HG02973 (cell line): ENCODE measurements around the gene STIM1.
A peak's percentile ranks its signal among the peaks of the same experiment; 100 is the strongest.
"Not testable (repeated sequence)": the region's sequence is repeated elsewhere in the genome, so short reads cannot be mapped to it uniquely, and the experiment has no call there.

ENCODE experiments used
- ATAC-seq: cut with Tn5 transposase; IDR thresholded peaks from one replicate; pipeline ENCODE4 v1.9.1; 2021; ENCODE audit warnings: moderate library complexity; ENCODE audit not compliant: unreplicated experiment

The STIM1 gene

GRCh38 chr11:4093519-4094347 lies 238.3 kb downstream of the STIM1 start:
- ATAC-seq, result peak; percentile 6

- peak; percentile 88 for ATAC-seq
Measured at GRCh38 chr11:4094348-4095291, 239.2 kb downstream of the STIM1 start, which contains the start of gene RRM1. RRM1 (plus strand) TSS chr11:4094799; CDS start chr11:4095013, 214 bp downstream.

DNA sequence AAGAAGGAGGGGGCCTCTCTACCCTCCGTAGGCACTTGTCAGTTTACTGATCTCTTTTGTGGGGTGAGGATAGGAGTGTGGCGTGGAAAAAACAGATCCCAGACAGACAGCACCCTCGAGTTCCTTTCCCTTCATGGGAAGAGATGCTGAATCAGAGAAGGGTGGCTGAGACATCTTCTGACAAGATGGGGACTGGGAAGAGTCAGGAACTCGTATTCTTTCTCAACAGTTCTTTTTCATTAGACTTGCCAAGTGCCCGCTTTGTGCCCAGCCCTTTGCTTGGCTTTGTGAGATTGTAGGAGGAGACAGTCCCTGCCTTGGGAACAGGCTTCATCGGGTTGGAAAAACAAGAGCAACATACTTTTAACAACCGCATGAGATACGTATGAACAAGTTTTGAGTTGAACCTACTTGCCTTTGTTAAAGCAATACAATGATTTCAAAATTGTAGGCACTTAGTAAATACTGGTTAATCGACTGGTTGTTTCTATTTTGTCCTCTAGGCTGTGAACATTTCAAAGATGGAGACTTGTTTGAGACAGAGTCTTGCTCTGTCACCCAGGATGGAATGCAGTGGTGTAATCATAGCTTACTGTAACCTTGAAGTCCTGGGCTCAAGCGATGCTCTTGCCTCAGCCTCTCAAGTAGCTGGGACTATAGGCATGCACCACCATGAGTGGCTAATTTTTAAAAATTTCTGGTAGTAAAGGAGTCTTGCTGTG lies 240.2 kb downstream of the STIM1 start:
- no peak for ATAC-seq

GRCh38 chr11:4098026-4098621 lies 242.7 kb downstream of the STIM1 start:
- no peak for ATAC-seq

- ATAC-seq, result no peak
Measured at GRCh38 chr11:4102711-4103110, 247.2 kb downstream of the STIM1 start.

- no peak for ATAC-seq
Measured at GRCh38 chr11:4103269-4103668, 247.8 kb downstream of the STIM1 start.

DNA sequence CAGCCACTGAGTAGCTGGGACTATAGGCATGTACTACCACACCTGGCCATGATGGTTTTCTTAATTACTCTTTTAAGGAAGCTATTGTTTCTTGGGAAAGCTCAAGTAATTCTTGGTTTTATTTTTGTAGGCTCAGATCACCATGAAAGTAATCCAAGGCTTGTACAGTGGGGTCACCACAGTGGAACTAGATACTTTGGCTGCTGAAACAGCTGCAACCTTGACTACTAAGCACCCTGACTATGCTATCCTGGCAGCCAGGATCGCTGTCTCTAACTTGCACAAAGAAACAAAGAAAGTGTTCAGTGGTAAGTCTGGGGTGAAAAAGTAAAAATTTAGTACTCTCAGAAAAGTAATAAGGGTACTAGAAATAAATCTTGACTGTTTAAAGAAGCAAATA lies 250.5 kb downstream of the STIM1 start:
- no peak for ATAC-seq

DNA sequence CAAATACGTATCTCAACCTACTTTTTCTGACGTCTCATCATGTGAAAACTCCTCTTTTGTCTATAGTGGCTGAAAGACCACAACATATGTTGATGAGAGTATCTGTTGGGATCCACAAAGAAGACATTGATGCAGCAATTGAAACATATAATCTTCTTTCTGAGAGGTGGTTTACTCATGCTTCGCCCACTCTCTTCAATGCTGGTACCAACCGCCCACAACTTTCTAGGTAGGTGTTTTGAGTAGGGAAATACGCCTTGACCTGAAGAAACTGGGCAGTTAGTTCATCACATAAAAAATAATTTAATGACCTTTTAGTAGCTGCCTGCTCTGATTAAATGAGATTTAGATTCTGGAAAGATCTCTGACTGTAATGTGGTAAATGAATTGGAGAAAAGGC lies 256.4 kb downstream of the STIM1 start:
- ATAC-seq, result no peak

DNA sequence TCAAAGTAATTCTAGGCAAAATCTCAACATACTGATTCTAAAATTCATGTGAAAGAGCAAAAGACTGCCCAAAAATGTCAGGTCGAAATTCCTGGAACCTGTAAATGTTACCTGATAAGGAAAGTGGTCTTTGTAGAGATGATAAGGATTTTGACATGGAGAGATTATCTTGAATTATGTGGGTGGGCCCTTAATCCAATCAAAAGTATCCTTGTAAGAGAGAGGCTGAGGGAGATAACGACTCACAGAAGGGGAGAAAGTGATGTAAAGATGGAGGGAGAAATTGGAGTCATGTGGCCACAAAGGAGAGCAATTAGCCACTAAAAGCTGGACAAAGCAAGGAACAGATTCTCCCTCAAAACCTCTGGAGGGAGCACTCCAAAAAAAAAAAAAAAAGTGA lies 259.7 kb downstream of the STIM1 start:
- ATAC-seq, result no peak

- no peak for ATAC-seq
Measured at GRCh38 chr11:4118107-4118506, 262.6 kb downstream of the STIM1 start.

DNA sequence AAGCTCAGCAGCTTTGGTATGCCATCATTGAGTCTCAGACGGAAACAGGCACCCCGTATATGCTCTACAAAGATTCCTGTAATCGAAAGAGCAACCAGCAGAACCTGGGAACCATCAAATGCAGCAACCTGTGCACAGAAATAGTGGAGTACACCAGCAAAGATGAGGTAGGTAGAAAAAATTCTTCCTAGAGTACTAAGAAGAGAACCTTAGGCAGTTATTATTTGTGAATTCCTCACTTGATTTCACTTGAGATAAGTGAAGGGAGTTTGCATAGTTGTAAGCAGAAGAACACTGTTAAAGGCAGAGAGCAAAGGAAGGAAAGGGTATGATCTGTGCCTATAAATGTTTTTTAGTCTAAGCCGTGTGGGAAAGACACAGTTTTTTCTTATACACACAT lies 267.8 kb downstream of the STIM1 start:
- no peak for ATAC-seq

DNA sequence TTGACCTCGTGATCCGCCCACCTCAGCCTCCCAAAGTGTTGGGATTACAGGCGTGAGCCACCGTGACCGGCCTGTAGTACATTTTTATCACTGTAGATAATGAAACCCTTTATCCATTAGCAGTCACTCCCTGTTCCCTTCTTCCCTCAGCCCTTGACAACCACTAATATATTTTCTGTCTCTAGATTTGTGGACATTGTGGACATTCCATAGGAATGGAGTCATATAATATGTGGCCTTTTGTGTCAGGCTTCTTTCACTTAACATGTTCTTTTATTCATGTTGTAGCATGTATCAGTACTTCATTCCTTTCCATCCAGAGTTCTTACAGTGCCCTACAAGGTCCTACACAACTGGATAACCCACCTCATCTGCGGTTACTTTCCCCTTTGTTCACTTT lies 269.7 kb downstream of the STIM1 start:
- ATAC-seq, result no peak

- no peak for ATAC-seq
Measured at GRCh38 chr11:4127357-4127756, 271.9 kb downstream of the STIM1 start.

DNA sequence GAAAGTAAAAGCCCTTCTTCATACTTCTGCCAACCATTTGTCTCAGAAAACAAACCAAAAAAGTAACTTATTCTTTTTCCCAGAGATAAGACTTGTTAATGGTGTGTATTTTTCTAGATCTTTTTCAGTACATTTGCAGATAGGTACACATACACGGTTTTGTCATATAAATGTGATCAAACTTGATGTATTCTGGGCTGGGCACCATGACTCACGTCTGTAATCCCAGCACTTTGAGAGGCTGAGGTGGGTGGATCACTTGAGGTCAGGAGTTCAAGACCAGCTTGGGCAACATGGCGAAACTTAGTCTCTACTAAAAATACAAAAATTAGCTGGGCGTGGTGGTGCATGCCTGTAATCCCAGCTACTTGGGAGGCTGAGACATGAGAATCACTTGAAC lies 274.8 kb downstream of the STIM1 start:
- not testable (repeated sequence) for ATAC-seq

DNA sequence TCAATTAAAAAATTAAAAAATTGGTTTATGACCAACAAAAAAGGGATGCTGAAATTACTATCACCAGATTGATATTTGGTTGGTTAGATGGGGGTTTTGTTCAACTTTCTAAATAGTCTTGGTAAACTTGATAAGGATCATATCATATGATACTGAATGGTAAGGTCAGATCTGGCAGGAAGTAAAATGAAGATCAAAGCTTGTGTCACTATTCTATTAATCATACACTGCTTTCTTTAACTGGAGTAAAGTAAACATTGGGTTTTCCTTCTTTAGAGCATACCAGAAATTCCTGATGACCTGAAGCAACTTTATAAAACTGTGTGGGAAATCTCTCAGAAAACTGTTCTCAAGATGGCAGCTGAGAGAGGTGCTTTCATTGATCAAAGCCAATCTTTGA lies 279.3 kb downstream of the STIM1 start:
- ATAC-seq, result no peak

- no peak for ATAC-seq
Measured at GRCh38 chr11:4138497-4138896, 283.0 kb downstream of the STIM1 start.

DNA sequence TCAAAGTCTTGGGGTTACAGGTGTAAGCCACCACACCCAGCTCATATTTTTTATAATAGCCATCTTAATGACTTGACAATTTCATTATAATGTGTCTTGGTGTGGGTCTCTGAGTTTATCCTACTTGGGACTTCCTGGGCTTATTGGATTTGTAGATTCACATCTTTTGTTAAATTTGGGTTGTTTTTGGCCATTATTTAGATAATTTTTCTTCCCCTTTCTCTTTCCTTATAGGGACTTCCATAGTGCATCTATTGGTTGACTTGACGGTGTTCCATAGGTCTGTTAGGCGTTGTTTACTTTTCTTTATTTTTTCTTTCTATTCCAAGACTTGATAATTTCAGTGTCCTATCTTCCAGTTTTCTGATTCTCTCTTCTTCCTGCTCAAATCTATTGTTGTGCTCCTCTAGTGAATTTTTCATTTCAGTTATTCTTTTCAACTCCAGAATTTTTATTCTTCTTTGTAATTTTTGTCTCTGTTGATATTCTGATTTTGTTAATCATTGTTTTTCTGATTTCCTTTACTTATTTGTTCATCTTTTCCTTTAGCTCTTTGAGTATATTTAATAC lies 284.7 kb downstream of the STIM1 start:
- no peak for ATAC-seq
